ENCODE results near the gene VPS16.

GRCh38 chr20:2816030-2816582, 24.4 kb upstream of the VPS16 start, which contains the start of gene TMEM239:
- no peak for TF ChIP-seq CTCF (IDR thresholded peaks at IDR 0.05)
- no peak for TF ChIP-seq POLR2AphosphoS5 (IDR thresholded peaks at IDR 0.05)

Data from stomach (tissue), 4 donors.